ENCODE data around the gene PDCD4.
"Not testable (repeated sequence)": the region's sequence is repeated elsewhere in the genome, so short reads cannot be mapped to it uniquely, and the experiment has no call there.

PDCD4 gene

DNA sequence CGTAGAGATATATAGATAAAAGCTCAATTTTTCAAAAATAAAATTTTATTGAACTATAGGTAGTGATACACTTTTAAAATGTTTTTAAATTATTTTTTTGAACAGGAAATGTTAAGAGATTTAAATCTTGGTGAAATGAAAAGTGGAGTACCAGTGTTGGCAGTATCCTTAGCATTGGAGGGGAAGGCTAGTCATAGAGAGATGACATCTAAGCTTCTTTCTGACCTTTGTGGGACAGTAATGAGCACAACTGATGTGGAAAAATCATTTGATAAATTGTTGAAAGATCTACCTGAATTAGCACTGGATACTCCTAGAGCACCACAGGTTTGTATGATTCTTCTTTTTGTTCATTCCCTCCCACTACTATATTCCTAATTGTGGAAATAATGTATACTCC is 15.8 kb downstream of the PDCD4 start:
- no peak for DNase-seq

DNA sequence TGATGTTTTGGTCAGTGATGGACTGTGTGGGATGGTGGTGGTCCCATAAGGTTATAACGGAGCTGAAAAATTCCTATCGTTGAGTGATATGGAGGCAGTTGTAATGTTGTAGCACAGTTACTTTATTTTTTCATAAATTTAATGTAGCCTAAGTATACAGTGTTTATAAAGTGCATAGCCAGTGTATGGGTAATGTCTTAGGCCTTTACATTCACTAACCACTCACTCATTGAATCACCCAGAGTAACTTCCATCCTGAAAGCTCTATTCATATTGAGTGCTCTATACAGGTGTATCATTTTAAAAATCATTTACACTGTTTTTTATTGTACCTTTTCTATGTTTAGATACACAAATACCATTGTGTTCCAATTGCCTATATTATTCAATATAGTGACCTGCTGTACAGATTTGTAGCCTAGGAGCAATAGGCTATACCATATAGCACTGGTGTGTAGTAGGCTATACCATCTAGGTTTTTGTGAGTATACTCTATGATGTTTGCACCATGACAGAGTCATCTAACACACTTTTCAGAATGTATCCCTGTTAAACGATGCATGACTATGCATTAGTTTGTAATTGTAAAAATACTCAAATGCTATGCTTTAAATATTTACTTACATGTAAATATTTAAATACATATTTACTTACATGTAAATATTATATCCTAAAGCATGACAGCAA is 21.0 kb downstream of the PDCD4 start:
- DNase-seq: no peak

DNA sequence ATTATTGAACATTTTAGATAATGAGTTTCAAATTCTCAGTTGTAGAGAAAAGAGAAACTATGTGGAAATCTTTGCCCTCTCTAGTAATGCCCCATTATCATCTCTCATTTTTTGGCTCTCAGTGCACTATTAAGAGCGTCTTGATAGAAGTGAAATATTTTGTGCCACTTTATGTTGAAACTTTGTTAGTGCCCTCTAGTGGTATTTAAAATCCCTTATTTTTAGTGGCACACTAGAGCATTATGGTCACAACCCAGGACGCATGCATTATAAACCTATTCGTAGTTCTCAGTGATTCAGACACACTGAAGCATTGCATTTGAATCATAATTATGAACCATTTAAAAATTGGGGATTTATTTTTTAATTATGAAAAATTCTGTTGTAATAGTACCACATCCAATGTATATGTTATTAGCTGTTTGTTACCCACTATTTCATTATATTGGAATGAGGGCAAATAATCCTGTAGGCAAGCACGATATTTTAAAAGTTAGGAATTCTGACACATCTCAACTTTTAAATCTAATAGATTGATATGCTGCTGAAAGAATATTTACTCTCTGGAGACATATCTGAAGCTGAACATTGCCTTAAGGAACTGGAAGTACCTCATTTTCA is 21.9 kb downstream of the PDCD4 start:
- DNase-seq: peak; percentile 28

DNA sequence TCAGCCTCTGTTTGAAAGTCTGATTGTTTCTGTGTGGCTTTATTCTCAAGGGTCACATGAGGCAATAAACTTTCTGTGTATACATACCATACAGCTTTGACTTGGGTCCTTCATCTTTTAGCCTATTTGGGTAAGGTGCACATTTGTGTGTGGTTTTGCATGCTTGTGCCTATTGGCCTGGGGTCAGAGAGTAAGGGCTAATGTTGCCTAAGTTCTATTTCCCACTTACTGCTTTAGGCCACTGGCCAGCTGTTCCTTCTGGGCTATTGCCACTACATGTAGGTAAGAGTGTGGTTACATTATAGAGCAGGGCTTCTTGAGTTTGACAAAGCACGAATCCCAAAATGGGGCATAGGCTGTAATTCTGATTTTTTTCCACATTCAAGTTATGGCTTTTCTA is 25.5 kb downstream of the PDCD4 start:
- DNase-seq: no peak

DNA sequence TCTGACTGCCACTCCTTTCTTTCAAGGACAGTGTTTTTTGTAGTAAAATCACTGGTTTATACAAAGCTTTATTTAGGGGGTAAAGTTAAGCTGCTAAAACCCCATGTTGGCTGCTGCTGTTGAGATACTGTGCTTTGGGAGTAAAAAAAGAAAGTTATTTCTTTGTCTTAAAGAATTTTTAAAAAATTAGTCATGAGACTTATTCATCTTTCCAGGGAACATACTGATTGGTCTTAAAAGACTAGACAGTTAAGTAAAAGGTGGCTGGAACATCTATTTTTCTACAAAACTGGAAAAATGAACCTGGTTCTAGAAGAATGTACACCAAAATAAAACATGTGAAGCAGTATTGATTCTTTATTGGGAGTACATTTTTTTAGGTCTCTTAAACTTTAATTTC is 26.7 kb downstream of the PDCD4 start:
- no peak for DNase-seq

DNA sequence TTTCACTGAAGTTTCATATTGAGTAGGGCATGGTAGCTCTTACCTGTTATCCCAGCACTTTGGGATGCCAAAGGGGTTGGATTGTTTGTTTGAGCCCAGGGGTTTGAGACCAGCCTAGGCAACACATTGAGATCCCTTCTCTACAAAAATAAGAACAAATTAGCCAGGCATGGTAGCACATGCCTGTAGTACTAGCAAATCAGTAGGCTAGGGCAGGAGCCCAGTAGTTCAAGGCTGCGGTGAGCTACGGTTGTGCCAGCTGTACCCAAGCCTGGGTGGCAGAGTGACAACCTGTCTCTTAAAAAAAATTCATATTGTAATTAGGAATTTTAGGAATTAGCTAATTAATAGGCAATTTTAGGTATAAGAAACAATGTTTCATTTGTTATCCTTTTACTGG is 29.3 kb downstream of the PDCD4 start:
- DNase-seq: no peak

DNA sequence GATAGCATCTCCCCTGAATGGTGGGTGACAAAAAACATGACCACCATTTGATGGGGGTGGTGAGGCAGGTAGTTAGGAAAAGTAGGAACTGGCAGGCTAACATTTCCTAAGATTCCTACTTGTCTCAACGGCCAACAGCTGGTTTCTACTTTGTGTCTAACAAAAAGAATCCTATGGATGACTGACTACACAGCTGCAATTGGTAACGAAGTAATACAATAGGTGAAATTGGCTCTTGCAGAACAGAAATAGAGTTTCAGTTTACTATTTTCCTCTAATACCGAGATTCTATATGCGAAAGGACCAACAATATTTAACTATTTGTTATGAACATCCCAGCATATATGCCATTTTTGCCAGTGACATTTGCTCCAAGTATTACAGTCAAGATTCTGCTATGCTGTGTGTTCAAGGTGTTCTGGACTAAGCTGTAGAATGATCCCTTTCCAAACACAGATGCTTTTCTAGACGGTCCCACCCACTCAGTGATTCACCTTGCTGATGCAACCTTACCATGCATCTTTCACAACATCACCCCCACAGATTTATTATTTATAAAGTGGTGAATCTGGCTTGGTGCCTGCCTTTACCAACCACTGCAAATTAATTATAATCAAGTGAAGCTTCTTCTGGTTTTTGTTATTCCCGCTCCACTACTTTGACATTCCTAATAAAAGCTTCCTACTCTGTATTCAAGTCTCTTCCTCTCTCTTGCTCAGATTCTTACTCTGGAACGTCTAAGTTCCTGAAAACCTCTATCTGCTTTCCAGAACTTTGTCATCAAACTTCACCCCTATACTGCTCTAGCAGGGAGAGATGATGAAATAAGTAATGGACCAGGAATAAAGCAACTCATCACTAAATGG is 30.5 kb downstream of the PDCD4 start:
- DNase-seq: no peak

DNA sequence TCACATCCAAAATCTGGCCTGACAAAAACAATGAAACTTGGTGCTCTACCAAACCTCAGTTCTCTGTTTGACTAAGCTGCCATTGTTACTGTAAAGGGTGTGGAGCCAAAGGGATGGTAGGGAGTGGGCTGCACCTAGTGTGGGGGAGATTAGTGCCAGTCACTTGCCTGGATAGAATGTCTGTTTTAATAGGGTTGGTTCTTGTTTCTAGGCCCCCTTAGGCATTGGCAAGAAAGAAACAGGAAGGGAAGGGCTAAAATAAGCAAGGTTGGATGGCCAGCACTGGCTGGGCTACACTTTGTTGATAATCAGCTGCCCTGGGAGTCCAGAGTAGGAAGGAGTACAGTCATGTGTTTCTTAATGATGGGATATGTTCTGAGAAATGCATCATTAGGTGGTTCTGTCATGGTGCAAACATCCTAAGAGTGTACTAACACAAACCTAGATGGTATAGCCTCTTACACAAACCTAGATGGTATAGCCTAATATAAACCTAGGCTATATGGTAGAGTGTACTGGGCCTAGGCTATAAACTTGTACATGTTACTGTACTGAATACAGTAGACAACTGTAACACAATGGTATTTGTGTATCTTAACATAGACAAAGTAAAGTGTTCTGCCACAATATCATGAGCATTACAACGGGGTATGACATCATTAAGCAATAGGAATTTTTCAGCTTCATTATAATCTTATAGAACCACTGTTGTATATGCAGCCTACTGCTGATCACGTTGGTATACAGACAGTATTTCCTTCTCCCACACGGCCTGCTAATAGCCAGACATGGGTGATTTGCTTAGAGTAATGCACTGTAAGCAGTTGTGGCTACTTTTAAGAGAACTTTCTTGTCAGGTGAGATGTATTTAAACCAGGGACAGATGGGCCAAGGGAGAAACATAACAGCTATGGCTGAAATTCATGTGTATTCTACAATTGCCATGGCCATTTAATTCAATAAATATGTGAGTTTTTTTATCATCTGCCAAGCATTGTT is 31.9 kb downstream of the PDCD4 start:
- DNase-seq: no peak

DNA sequence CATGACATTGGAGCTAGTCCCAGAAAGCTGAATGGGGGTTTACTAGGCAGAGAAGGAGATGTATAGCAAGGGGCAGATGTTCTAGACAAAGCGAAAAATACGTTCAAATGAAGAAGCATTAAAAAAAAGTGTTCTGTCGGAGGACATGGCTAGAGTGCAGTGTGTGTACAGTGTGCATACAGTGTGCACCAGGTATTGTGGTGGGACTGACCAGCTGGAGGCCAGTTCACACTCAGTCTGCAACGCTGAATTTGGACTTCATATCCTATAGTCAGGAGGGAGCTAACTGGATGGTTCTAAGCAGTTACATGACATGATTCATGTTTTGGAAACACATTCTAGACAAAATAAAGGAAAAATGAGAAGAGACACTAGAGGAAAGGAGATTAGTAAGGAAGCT is 38.4 kb downstream of the PDCD4 start:
- DNase-seq: no peak

DNA sequence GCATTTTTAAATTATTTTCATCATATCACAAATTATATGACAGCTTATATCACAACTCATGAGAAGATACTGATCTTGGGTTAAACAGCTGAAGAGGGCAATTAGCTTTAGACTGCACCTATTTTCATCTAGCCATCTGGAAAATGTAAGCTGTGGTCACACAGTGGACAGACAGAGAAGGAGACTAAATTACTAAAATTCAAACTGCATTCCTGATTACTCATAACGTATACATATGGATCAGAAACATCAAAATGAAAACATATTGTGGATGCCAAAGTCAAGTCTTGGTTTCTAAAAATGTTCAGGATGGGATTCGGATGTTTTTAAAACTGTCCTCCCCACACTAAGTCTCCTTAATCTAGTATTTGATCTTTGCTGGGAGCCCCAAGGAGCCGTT is 40.6 kb downstream of the PDCD4 start:
- DNase-seq: no peak

DNA sequence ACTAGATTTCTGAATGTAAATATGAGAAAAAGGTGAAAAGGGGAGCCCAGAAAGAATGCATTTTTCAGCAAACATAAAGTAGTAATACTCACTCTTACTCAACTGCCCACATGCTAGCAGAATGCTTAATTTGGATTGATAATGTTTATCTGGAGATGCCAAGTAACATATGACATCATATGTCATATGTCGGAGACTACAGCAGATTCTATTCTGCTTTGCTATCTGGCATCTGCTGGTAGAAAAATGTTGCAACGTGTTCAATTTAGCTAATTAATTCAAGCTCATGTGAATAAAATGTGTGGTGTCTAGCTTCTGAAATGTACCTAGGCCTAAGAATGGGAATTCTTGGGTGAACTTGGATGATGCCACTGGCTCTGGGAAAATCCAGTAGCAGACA is 42.7 kb downstream of the PDCD4 start:
- no peak for DNase-seq

DNA sequence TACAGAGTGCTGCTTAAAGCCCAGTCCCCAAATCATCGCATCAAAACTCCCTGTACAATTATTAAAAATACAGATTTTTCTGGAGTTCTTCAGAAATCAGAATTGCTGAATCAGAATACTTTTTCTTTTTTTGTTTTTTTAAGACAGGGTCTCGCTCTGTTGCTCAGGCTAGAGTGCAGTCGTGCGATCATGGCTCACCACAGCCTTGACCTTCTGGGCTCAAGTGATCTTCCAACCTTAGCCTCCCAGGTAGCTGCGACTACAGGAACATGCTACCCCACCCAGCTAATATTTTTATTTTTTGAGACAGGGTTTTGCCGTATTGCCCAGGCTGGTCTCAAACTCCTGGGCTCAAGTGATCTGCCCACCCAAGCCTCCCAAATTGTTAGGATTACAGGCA is 43.3 kb downstream of the PDCD4 start:
- no peak for DNase-seq

DNA sequence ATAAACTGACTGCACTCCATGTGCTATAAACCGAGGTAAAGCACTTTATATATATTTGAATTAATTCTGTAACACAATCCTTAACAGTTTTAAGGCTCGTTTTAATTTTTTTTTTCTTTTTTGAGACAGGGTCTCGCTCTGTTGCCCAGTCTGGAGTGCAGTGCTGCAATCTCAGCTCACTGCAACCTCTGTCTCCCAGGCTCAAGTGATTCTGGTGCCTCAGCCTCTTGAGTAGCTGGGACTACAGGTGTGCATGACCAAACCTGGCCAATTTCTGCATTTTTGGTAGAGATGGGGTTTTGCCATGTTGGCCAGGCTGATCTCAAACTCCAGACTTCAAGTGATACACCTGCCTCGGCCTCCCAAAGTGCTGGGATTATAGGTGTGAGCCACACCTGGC is 43.9 kb downstream of the PDCD4 start:
- not testable (repeated sequence) for DNase-seq

DNA sequence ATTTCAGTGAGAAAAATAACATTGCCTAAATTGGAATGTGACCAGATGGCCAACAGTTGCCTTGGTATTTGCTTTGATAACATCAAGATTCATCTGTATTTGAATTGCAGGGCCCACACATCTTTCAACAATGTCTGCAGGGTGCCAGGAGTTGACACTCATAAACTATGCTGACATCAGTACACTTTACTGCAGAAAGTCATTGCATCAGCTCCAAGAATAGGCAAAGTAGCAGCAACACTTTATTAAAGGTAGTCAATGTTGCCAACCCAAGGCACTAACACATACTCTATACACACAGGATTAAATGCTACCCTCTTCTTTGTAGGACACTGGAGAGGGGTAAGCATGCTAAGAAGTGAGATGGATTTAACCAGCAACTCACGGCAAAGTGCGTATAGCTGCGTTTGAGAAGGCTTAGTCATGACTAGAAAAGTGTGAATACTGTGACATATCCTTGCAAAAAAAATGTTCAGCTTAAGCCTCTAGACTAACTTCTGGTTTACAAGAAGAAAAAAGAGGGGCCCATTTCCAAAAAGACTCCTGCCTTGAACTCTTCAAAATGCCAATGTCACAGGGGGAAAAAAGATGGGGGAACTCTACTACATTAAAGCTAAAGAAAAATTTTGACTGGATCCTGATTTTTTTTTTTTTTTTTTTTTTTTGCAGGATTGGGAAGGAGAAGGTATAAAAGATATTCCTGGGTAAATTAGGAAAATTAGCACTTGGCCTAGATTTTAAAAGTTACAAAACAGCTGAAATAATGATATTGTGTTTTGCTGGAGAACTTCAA is 45.0 kb downstream of the PDCD4 start:
- DNase-seq: no peak

DNA sequence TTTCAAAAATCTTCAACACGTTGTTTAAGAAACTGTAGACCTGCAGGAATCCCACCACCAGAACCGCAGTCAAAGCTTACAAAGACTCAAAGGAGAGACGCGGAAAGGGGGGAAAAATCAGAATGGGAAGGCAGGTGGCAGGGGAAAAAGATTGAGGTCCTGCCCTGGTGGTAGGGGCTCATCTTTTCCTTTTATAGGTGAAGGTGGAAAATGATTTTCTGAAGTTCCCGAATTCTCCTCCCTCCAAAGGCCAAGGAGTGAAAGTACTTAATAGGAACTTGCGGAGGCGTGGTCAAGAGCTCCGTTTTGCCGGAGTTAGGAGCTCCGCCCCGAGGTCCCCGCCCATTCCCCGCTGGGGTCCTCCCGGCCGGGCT is 46.5 kb downstream of the PDCD4 start:
- peak; percentile 32 for DNase-seq

DNA sequence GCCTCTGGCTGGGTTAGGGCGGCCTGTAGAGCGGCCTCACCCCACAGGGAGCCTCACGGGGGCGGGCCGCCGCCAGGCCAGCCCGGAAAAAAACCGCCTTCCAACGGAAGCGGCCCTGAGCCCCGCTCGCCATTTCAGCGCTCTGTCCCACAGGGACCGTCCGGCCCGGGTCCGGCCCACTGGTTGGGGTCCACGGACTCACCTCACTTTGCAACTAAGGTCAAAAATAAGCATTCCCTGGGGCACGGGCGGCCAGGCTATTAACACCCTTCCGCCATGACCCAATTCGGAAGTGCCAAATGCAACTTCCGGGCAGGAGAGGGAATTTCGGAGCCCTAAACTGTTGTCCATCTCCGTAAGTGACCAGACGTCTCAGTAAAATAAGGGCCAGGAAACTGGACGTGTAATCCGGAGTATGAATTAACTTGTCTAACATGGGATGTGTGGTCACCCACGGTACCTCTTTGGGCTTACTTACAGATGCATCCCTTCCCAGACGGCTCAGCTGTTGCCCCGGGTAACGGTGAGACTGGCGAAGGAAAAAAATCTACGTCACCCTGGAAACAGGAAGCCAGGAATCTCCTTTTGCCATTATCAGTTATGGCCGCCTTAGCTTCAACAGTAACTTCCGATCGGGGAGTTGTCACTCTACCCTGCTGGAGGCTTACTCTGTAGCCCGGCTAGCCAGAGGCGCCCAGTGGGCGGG is 47.1 kb downstream of the PDCD4 start, which contains the start of gene BBIP1:
Gene BBIP1 (minus strand): TSS at position 538 of the 706 bp plus-strand sequence. CDS start 1,023 bp downstream, outside the sequence.
- DNase-seq: peak; percentile 95

DNA sequence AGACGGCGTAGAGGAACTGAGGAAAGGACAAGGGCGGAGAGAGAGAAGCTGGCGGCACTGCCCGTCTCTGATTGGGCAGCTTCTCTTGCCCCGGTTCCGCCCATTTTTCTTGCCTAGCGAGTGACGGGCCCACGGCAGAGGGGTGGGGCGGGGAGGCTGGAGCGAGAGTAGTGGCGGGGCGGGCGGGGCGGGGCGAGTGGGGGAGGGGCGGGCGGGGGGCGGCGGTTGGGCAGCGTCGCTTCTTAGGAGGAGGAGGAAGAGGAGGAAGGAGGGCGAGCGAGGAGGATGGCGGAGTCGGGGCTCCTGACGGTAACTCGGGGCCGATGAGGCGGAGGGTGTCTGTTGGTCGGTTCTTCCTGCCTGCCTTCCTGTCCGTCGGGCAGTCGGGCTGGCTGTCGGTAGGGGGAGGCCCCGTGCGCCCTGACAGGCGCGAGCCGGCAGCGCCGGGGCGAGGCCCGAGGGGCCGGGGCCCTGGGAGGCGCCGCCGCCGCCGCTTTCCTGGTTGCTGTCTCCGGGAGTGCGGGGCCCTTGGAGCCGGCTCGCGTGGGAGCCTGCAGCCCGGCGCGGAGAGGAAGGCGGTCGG is 47.7 kb downstream of the PDCD4 start, which contains the start of gene SHOC2:
Gene SHOC2 (plus strand): TSS at position 256 of the 583 bp plus-strand sequence. CDS start 44,755 bp downstream, outside the sequence.
- peak; percentile 77 for DNase-seq

DNA sequence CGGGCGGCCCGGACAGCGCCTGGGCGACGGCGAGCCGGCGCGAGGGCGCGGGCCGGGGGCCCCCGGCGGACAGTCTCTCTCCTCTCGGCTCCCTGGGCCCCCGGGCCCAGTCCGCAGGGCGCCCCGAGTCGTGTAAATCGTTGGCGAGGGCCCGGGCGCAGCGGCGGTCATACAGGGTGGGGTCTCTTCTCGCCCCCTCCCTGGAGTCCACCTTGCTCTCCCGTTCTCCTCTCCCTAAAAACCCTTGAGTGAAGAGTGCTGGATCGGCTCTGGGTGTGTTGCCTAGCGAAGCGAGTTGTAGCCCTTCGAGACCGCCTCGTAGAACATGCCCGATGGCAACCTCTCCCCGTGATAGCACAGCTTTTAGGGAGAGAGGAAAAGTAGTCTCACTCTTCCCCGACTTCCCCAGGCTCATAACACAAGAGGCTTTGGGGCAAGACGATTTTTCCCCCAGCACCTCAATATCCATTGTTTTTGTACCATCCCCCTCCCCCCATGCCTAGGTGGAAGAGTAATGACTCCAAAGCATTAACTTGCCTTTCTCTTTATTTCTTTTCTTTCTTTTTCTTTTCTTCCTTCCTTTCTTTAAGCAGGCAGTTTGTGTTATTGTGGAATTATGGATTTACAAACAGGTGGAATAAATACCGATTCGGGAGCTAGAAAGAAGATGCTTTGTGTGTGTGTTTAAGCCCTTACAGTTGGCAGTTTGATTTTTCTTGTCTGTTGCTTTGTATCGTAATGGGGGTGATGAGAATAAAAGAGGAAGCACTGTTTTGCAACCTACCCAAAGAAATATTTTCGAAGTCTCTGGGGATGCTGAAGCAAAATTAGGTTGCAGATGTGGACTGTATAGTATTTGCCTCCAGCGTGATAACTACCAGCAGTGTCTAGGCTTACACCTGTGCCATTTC is 48.5 kb downstream of the PDCD4 start:
- DNase-seq: peak; percentile 49

DNA sequence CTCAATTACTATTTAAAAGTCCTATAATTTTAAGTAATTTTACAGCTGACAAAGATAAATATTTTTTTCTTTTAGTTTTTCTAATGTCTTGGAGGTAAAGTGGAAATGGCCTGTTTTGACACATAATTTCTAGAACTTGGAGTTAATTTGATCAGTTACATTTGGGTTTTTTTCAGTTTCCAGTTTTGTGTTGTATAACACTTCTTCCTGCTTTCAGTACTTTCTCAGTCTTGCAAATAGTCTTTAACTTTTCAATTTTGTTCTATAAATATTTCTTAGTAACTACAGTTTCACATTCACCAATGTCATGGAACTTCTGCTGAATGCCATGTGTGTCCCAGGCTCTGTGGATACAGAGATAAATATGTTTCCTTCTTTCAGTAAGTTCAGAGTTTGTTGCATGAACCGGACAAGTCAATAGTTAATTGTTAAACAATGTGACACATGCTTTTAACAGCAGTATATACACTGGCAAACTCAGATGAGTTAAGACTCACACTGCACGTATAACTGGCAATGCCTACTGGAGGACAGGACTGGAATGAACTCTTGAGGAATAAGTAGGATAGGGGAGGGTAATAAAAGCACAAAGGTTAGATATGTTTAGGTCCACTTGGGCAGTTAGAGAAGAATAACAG is 52.2 kb downstream of the PDCD4 start:
- DNase-seq: no peak
